GM18505 (cell line): ENCODE data around the gene RNASE13.
A peak's percentile ranks its signal among the peaks of the same experiment; 100 is the strongest.

Source experiments
- ATAC-seq: cut with Tn5 transposase; IDR thresholded peaks from one replicate; pipeline ENCODE4 v1.9.1; 2021; ENCODE audit not compliant: unreplicated experiment
- POLR2A ChIP-seq: IDR thresholded peaks from 4 replicates; pipeline ENCODE4 v1.6.1; 2011; ENCODE audit warnings: borderline replicate concordance; ENCODE audit not compliant: insufficient read depth, insufficient read length; ENCODE audit errors: extremely low read depth

RNASE13 gene

GRCh38 chr14:21071225-21072030 is 36.8 kb upstream of the RNASE13 start:
- no peak for TF ChIP-seq POLR2A
- peak; percentile 71 for ATAC-seq

- no peak for TF ChIP-seq POLR2A
- ATAC-seq = peak; percentile 13
These were observed 36.1 kb upstream of the RNASE13 start for GRCh38 chr14:21070610-21071224.

- ATAC-seq = no peak
These were observed 35.5 kb upstream of the RNASE13 start, which contains the start of gene ARHGEF40 for GRCh38 chr14:21070083-21070609. ARHGEF40 (plus strand) TSS chr14:21070304; CDS start chr14:21070397, 93 bp downstream.

GRCh38 chr14:21069388-21070082 is 34.9 kb upstream of the RNASE13 start:
- no peak for ATAC-seq
- TF ChIP-seq POLR2A = no peak

More at GRCh38 chr14:21070083-21070609, 35.5 kb upstream of the RNASE13 start, which contains the start of gene ARHGEF40:
- TF ChIP-seq POLR2A = no peak

DNA sequence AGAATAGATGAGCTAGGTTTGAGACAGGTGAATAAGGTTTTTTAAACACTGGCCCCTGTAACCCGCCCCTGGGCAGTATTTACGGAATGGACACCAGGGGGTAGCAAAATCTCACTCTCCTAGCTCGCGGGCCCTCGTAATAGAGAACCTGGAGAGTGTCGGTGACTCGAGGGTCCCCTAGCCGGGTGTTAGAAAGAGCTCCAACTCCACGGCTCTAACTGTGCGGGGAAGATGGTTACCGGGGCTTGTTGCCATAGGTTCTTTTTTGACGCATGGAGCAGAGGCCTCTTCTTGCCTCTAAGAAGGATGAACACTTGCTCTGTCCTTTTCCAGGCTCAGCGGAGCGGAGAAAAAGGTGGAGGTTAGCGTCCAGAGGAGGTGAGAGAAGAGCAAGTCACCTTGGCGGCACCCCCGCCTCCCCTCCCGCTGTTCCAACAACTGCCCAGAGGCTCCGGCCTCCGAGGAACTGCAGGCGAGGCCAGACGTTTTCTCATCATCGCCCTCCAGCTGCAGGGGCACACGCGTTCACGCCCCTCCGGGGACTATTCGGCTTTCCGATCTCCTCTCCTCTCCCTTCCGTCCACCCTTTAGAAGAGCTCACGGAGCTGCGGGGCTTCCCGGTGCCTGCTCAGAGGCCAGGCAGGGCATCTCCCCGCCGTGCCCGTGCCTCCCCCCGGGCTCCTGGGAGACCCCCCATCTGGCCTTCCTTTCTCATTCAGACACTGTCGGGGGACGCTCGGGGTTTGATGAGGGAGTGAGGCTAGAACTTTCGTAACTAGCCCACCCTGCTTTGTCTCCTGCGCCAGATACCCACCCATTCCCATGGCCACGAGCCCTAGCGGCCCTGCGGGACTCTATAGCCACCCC is 34.1 kb upstream of the RNASE13 start:
- TF ChIP-seq POLR2A = no peak
- ATAC-seq = no peak

GRCh38 chr14:21066882-21067502 is 32.4 kb upstream of the RNASE13 start:
- no peak for TF ChIP-seq POLR2A
- no peak for ATAC-seq

DNA sequence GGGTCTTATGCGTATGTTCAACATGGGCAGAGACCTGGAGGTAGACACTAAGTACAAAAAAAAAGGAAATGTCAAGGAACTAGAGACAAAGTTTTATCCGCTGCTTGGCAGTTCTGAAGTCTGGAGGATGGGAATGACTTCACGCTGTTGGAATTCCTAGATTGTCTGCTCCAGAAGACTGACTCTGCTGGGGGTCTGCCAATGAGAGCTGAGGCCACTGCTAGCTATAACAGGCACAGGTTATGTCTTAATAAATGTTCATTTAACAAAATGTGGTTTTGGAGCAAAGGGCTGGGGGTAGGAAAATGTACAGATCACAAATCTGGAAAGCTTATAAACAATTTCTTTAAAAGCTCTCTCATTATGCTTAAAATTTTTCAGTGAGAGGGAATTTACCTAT is 28.9 kb upstream of the RNASE13 start:
- no peak for ATAC-seq
- TF ChIP-seq POLR2A = no peak

DNA sequence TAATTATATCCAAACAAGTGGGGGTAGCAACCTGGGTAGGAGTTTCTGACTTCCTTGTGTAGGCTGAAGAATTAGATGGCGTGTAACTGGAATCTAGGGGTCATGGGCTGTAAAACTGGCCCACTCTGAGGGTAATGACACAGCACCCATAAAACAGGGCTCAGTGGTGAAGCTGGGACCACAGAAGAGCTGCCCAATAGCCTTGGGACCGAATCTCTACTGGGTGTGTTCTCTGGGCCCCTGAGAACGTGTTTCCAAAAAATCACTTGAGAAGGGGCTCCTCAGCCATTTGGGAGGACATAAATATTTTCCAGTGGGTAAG is 26.7 kb upstream of the RNASE13 start:
- TF ChIP-seq POLR2A = no peak
- ATAC-seq = no peak

DNA sequence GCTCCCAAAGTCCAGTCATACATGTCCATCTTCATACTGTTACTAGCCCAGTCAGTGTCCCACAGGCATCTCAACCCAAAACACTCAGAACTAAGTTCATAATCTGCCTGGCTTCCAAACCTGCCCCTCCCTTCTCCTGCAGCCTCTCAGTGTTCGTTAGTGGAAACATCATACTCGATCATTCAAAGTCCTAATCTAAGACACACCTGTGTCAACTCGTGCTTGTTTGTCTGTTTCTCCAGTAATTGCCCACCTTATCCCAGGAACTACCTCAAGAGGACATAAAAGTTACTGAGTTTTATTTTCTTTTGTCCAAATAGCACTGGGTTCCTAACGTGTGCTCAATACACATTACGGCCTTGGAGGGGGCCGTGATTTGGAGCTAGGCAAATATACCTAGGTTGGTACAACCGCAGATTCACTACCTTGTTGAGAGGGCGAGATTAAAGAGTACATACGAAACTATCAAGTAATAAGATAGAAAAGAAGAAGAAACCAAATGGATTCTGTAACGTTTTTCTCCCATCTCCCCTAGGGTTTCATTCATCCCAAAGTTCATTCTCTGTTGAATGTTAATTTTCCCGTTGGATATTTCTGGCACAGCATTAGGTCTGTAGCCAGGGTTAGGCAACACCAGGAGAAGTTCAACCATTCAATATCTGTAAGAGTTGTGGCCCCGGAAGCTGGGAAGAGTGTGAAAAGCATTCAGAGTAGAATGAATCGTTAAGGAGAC is 26.2 kb upstream of the RNASE13 start:
- no peak for TF ChIP-seq POLR2A
- ATAC-seq = no peak

DNA sequence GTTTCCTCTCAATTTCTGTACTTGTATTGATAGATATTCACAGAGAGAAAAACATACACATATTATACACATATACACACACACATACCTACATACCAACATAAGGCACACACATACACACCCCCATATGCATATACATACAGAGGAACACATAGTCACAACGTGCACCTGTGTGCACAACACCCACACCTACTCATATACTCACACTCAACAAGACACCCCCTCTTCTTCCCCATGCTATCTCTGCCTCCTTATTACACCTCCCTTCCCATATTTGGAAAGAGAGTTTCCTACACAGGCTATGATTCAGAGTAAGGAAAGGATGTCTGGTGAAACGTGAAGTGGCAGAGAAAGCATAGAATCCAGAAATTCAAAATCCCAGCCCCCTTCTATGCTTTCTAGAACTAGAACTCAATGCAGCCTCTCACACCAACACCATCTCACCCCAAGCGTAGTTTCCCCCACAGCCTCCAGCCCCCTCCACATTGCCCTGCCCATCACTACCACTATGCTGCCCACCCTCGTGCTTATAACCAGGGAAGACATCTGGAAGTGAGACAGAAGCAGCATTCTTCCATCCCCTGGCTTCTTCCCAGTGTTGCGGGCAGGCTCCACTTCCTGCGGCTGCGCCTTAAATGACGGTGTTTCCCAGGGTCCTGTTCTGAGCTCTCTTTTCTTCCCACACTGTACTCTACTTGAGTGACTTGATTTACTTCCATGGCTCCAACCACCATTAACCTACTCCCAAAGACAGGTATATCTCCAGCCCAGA is 25.4 kb upstream of the RNASE13 start:
- no peak for ATAC-seq

GRCh38 chr14:21058903-21059302 is 24.3 kb upstream of the RNASE13 start:
- no peak for ATAC-seq
- TF ChIP-seq POLR2A = no peak

More for the DNA sequence above, 25.4 kb upstream of the RNASE13 start:
- TF ChIP-seq POLR2A = no peak

DNA sequence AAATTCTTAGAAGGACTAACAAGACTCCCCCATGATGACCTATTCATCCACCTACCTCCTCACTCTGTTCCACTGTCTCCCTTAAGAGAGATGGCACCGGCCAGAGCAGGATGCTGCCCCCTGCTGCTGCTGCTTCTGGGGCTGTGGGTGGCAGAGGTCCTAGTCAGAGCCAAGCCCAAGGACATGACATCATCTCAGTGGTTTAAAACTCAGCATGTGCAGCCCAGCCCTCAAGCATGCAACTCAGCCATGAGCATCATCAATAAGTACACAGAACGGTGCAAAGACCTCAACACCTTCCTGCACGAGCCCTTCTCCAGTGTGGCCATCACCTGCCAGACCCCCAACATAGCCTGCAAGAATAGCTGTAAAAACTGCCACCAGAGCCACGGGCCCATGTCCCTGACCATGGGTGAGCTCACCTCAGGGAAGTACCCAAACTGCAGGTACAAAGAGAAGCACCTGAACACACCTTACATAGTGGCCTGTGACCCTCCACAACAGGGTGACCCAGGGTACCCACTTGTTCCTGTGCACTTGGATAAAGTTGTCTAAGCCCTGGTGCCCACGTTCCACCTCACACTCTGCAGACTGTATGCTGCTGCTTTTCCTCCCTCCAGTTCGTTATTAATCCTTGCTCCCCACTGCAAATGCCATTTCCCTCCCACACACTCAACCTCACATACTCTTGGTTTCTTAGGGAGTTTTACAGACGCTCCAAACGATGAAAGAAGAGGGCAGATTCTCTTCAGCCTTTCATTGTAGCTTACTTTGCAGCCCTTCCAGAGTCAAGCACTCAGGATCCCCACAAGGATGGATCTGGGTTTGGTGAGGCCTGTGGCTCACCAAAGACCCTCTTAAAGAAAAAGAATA is 23.4 kb upstream of the RNASE13 start, which contains the start of gene RNASE8:
Gene RNASE8 (plus strand): TSS at position 20 of the 873 bp plus-strand sequence. CDS start 71 bp downstream, at position 91.
- TF ChIP-seq POLR2A = no peak
- no peak for ATAC-seq
